Right lobe of liver (tissue), 4 donors: ENCODE results near the gene MEP1B.

ENCODE experiments used
- POLR2A ChIP-seq: fragments of 450-650 bp; IDR thresholded peaks from one replicate; pipeline ENCODE4 v1.6.1; 2017; ENCODE audit warnings: antibody characterized with exemption, mild to moderate bottlenecking
- TF ChIP-seq, protein P1 (sequence below), 4 donors: fragments of 200-600 bp in 3 of 4; fragments of 450-650 bp in 1 of 4; IDR thresholded peaks; one replicate each; pipeline versions ENCODE4 v1.5.1 to v1.8.0; 2016 to 2022; ENCODE audit warnings: antibody characterized with exemption in 4 of 4, mild to moderate bottlenecking in 2 of 4
- donor health status: DM: no; HTN: no; CAD: no.
- donor health status: DM: no; HTN: no; CAD: no.
- donor health status: DM: no; HTN: yes; CAD: no.

DNA sequence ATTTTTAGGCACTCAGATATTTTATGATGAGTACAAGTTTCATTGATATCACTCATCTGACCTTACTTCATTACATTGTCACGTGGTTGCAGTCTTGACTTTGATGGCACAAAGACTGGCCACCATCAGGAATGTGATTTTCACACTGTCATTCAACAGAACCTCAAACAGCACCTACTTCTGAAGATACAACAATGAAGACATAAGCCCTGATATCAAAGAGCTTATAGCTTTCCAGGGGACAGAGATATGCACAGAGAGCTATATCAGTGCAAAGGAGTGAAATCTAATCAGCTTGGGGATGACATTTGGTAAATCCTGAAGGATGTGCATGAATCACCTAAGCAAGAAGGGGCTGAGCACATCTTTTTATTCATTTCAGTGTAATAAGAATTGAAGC, 72.3 kb downstream of the MEP1B start:
- TF ChIP-seq, protein P1, sequence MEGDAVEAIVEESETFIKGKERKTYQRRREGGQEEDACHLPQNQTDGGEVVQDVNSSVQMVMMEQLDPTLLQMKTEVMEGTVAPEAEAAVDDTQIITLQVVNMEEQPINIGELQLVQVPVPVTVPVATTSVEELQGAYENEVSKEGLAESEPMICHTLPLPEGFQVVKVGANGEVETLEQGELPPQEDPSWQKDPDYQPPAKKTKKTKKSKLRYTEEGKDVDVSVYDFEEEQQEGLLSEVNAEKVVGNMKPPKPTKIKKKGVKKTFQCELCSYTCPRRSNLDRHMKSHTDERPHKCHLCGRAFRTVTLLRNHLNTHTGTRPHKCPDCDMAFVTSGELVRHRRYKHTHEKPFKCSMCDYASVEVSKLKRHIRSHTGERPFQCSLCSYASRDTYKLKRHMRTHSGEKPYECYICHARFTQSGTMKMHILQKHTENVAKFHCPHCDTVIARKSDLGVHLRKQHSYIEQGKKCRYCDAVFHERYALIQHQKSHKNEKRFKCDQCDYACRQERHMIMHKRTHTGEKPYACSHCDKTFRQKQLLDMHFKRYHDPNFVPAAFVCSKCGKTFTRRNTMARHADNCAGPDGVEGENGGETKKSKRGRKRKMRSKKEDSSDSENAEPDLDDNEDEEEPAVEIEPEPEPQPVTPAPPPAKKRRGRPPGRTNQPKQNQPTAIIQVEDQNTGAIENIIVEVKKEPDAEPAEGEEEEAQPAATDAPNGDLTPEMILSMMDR (IDR thresholded peaks at IDR 0.05) = no peak
- no peak for TF ChIP-seq POLR2A
